Measurements from ENCODE around the gene PADI3. TPM values are rescaled to one million over a fixed set of nuclear protein-coding genes. Genes with fewer than 3 reads are reported as not detected.

Gene PADI3
- polyA plus RNA-seq, 1 donor (not counting 4 experiments of a cell fraction or from before 2014, with no cell fraction given) = 6.1 TPM

- Histone ChIP-seq H3K9ac (ENCODE audit: control insufficient read depth, extremely low read depth, insufficient read depth, low read length) (peak overlapping the region; percentile 70), H3K79me2 (ENCODE audit: control insufficient read depth, insufficient read depth, low read length) (no peaks in the 10 kb centered on the region), H3K4me3 (ENCODE audit: control insufficient read depth in 2 of 3, extremely low read depth in 1 of 3, insufficient read depth in 2 of 3, low read depth in 1 of 3, low read length in 3 of 3) (peak overlapping the region in 1 of 3 experiments; percentile 36), H3K4me2 (ENCODE audit: control insufficient read depth, extremely low read depth, insufficient read depth, low read depth, low read length) (peak overlapping the region; percentile 74), H3K9me3 (ENCODE audit: control insufficient read depth, low read depth, low read length) (no peaks in the 10 kb centered on the region), H3K4me1 (ENCODE audit: control insufficient read depth, extremely low read depth, insufficient read depth, low read length) (peaks cover 35% of the 10 kb centered on the region), H3K27ac (ENCODE audit: control insufficient read depth, insufficient read depth, low read length) (peak overlapping the region; percentile 93), H3K27me3 (ENCODE audit: control insufficient read depth, extremely low read depth, insufficient read depth, low read length) (no peaks in the 10 kb centered on the region), H3K9me1 (ENCODE audit: control insufficient read depth, extremely low read depth, insufficient read depth, low read length) (no peaks in the 10 kb centered on the region), H4K20me1 (ENCODE audit: control insufficient read depth, extremely low read depth, insufficient read depth, low read length) (no peaks in the 10 kb centered on the region), H3K36me3 (ENCODE audit: control insufficient read depth in 2 of 2, extremely low read depth in 1 of 2, insufficient read depth in 2 of 2, low read length in 2 of 2) (no peaks in the 10 kb centered on the region), H2AFZ (ENCODE audit: control insufficient read depth, low read length) (no peak overlapping the region)
- no peak for TF ChIP-seq EZH2 (IDR thresholded peaks at IDR 0.05; ENCODE audit: low read length)
- TF ChIP-seq, protein P1, sequence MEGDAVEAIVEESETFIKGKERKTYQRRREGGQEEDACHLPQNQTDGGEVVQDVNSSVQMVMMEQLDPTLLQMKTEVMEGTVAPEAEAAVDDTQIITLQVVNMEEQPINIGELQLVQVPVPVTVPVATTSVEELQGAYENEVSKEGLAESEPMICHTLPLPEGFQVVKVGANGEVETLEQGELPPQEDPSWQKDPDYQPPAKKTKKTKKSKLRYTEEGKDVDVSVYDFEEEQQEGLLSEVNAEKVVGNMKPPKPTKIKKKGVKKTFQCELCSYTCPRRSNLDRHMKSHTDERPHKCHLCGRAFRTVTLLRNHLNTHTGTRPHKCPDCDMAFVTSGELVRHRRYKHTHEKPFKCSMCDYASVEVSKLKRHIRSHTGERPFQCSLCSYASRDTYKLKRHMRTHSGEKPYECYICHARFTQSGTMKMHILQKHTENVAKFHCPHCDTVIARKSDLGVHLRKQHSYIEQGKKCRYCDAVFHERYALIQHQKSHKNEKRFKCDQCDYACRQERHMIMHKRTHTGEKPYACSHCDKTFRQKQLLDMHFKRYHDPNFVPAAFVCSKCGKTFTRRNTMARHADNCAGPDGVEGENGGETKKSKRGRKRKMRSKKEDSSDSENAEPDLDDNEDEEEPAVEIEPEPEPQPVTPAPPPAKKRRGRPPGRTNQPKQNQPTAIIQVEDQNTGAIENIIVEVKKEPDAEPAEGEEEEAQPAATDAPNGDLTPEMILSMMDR (optimal IDR thresholded peaks at IDR 0.05 in 1 of 3, IDR thresholded peaks at IDR 0.05 in 1 of 3, conservative IDR thresholded peaks at IDR 0.05 in 1 of 3; ENCODE audit: extremely low read depth in 1 of 3, insufficient read depth in 2 of 3, low read length in 3 of 3) = no peak
- dilution Hi-C loops (cut with MboI; ENCODE audit: extremely low pct_ligation_motif_present, low sequenced_read_pairs) = no loop called here
- DNase-seq (ENCODE audit: low read depth, low spot score) (peak; percentile 98), FAIRE-seq (peak; percentile 100)
Observed at GRCh38 chr1:17233675-17234320, 15.1 kb upstream of the PADI3 start.

- Histone ChIP-seq H4K20me1 (ENCODE audit: control insufficient read depth, extremely low read depth, insufficient read depth, low read length) (no peaks in the 10 kb centered on the region), H3K9ac (ENCODE audit: control insufficient read depth, extremely low read depth, insufficient read depth, low read length) (no peak overlapping the region), H3K36me3 (ENCODE audit: control insufficient read depth in 2 of 2, extremely low read depth in 1 of 2, insufficient read depth in 2 of 2, low read length in 2 of 2) (no peaks in the 10 kb centered on the region), H3K79me2 (ENCODE audit: control insufficient read depth, insufficient read depth, low read length) (no peaks in the 10 kb centered on the region), H3K4me1 (ENCODE audit: control insufficient read depth, extremely low read depth, insufficient read depth, low read length) (peaks cover 35% of the 10 kb centered on the region), H3K9me3 (ENCODE audit: control insufficient read depth, low read depth, low read length) (no peaks in the 10 kb centered on the region), H3K4me3 (ENCODE audit: control insufficient read depth in 2 of 3, extremely low read depth in 1 of 3, insufficient read depth in 2 of 3, low read depth in 1 of 3, low read length in 3 of 3) (no peak overlapping the region), H3K27me3 (ENCODE audit: control insufficient read depth, extremely low read depth, insufficient read depth, low read length) (no peaks in the 10 kb centered on the region), H2AFZ (ENCODE audit: control insufficient read depth, low read length) (no peak overlapping the region), H3K4me2 (ENCODE audit: control insufficient read depth, extremely low read depth, insufficient read depth, low read depth, low read length) (no peak overlapping the region), H3K9me1 (ENCODE audit: control insufficient read depth, extremely low read depth, insufficient read depth, low read length) (no peaks in the 10 kb centered on the region), H3K27ac (ENCODE audit: control insufficient read depth, insufficient read depth, low read length) (peak overlapping the region; percentile 93)
- dilution Hi-C loops (cut with MboI; ENCODE audit: extremely low pct_ligation_motif_present, low sequenced_read_pairs) = no loop called here
- TF ChIP-seq EZH2 (IDR thresholded peaks at IDR 0.05; ENCODE audit: low read length) = no peak
- TF ChIP-seq, protein P1 (optimal IDR thresholded peaks at IDR 0.05 in 1 of 3, IDR thresholded peaks at IDR 0.05 in 1 of 3, conservative IDR thresholded peaks at IDR 0.05 in 1 of 3; ENCODE audit: extremely low read depth in 1 of 3, insufficient read depth in 2 of 3, low read length in 3 of 3) = no peak
- DNase-seq (ENCODE audit: low read depth, low spot score) = no peak
- no peak for FAIRE-seq
Observed at GRCh38 chr1:17234405-17234804, 14.5 kb upstream of the PADI3 start.
